Ascending aorta (tissue), 2 donors: ENCODE results near the gene MLKL. TPM values are rescaled to one million over a fixed set of nuclear protein-coding genes. Genes with fewer than 3 reads are reported as not detected.

Source experiments
- DNase-seq, 2 donors: peaks; one replicate each; pipeline ENCODE4 v3.0.0-alpha.2; 2019; ENCODE audit warnings: low spot score in 2 of 2
- H3K27ac ChIP-seq, 2 donors: fragments of 200-600 bp; sonication (generic); one replicate each; pipeline ENCODE4 v1.5.1; 2016 to 2017; ENCODE audit warnings: mild to moderate bottlenecking in 1 of 2
- H3K27me3 ChIP-seq: fragments of 200-600 bp; sonication (generic); one replicate; pipeline ENCODE4 v1.5.1; 2017
- H3K36me3 ChIP-seq, 2 donors: fragments of 200-600 bp; sonication (generic); one replicate each; pipeline ENCODE4 v1.5.1; 2016
- H3K4me1 ChIP-seq, 2 donors: fragments of 200-600 bp; sonication (generic); one replicate each; pipeline ENCODE4 v1.5.1; 2016 to 2017; ENCODE audit warnings: mild to moderate bottlenecking in 1 of 2
- H3K4me3 ChIP-seq, 2 donors: fragments of 200-600 bp; sonication (generic); one replicate each; pipeline ENCODE4 v1.5.1; 2016 to 2017; ENCODE audit warnings: mild to moderate bottlenecking in 1 of 2
- H3K9me3 ChIP-seq, 2 donors: fragments of 200-600 bp; sonication (generic); one replicate each; pipeline ENCODE4 v1.5.1; 2016
- CTCF ChIP-seq, 3 experiments: fragments of 200-600 bp in 2 of 3; fragments of 450-650 bp in 1 of 3; sonication (generic) in 2 of 3; IDR thresholded peaks; one replicate each; pipeline ENCODE4 v1.5.1; 2016 to 2019; ENCODE audit warnings: antibody characterized with exemption in 3 of 3, mild to moderate bottlenecking in 1 of 3, moderate library complexity in 1 of 3
- intact Hi-C: fragments of 100-400 bp; cut with DNase I; formaldehyde crosslinking; loops from one replicate; pipeline ENCODE4 v1.15.1; 2023
- total RNA-seq: library from RNA; depleted of rRNA; stranded (reverse); fragments of >200 nt; gene quantifications from one replicate; pipeline ENCODE4 v1.1.0, GENCODE V29; 2016

MLKL gene
- total RNA-seq, 1 donor from 2014 or later: 4.0 TPM

DNA sequence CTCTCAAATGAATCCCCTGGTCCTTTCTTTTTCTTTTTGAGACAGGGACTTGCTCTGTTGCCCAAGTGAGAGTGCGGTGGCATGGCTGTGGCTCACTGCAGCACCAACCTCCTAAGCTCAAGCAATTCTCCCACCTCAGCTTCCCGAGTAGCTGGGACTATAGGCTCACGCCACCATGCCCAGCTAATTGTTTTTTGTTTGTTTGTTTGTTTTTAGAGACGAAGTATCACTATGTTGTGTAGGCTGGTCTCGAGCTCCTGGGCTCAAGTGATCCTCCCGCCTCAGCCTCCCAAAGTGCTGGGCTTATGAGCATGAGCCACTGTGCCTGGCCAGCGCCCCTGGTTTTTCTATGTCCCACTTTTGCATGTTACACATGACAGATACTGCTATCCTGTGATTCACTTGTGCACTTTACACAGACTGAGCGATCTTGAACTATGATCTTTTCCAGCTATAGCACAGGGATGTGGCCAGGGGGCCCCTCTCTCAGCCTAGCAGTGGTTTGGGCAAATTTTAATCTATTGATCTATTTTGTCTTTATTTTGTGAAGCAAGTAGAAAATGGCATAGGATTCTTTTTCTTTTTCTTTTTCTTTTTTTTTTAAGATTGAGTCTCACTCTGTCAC, 31.3 kb upstream of the MLKL start:
- H3K9me3 ChIP-seq: no peaks in the 10 kb centered on the region
- H3K4me3 ChIP-seq: no peak overlapping the region
- no peaks in the 10 kb centered on the region for H3K36me3 ChIP-seq
- H3K27ac ChIP-seq: no peak overlapping the region
- no peak for TF ChIP-seq CTCF (IDR thresholded peaks at IDR 0.05)
- DNase-seq: no peak
- no peaks in the 10 kb centered on the region for H3K27me3 ChIP-seq
- no peaks in the 10 kb centered on the region for H3K4me1 ChIP-seq
- intact Hi-C loops: no loop called here

DNA sequence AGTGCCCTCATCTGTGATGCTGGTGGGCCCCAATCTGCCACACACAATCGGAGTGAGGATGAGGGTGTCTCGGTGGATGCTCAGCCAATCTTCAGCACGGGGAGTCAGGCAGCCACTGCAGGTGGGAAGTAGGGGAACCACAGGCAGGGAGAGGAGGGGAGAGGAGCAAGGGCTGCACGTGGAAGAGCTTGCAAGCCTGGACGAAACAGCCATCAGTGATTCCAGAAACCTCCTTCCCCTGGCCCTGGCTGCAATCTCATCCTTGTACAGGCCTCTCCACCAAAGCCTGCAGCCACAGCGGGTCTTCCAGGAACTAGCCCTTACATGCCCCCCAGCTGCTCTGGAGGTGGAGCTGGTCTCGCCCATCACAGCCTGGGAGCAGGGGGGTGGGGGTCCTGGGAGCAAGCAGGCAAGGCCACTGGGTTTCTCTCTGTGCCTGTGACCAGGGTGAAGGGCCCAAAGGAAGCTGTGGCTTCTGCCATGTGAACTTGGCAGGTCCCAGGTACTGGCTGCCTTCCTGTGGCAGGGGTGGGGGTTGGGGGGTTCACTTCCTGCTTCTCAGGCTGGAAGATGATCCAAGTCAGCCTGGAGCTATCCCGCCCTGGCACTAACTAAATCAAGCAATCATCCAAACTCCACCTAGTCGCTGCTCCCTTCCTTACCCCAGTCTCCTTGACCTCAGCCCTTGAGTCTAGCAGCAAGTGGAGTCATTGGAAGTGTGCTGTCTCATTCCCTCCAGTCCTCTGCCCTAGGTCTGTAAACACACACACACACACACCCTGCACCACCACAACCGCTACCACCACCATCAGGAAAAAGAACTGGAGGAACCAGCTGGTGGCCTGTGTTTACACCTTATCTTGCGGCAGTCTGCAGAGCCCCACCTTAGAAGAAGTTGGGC, 29.4 kb upstream of the MLKL start:
- H3K27ac ChIP-seq: no peak overlapping the region
- H3K27me3 ChIP-seq: no peaks in the 10 kb centered on the region
- intact Hi-C loops: no loop called here
- no peak for DNase-seq
- no peak overlapping the region for H3K4me3 ChIP-seq
- TF ChIP-seq CTCF (IDR thresholded peaks at IDR 0.05): no peak
- H3K4me1 ChIP-seq: peaks cover 0 to 1% of the 10 kb centered on the region in 2 donors
- H3K36me3 ChIP-seq: no peaks in the 10 kb centered on the region
- no peaks in the 10 kb centered on the region for H3K9me3 ChIP-seq

GRCh38 chr16:74727903-74728302, 27.2 kb upstream of the MLKL start:
- Histone ChIP-seq H3K27me3 (no peaks in the 10 kb centered on the region), H3K9me3 (no peaks in the 10 kb centered on the region), H3K4me1 (peaks cover 0 to 2% of the 10 kb centered on the region in 2 donors), H3K4me3 (no peak overlapping the region), H3K36me3 (no peaks in the 10 kb centered on the region), H3K27ac (no peak overlapping the region)
- intact Hi-C loops: no loop called here
- DNase-seq: no peak
- no peak for TF ChIP-seq CTCF (IDR thresholded peaks at IDR 0.05)

- Histone ChIP-seq H3K27ac (no peak overlapping the region), H3K27me3 (no peaks in the 10 kb centered on the region), H3K4me1 (peaks cover 0 to 2% of the 10 kb centered on the region in 2 donors), H3K4me3 (no peak overlapping the region), H3K36me3 (no peaks in the 10 kb centered on the region), H3K9me3 (no peaks in the 10 kb centered on the region)
- no peak for DNase-seq
- intact Hi-C loops: no loop called here
- no peak for TF ChIP-seq CTCF (IDR thresholded peaks at IDR 0.05)
Measured at GRCh38 chr16:74726716-74727115, 26.1 kb upstream of the MLKL start.

GRCh38 chr16:74725651-74726455, 25.2 kb upstream of the MLKL start:
- H3K36me3 ChIP-seq: no peaks in the 10 kb centered on the region
- no peak for DNase-seq
- no peaks in the 10 kb centered on the region for H3K27me3 ChIP-seq
- intact Hi-C loops: no loop called here
- TF ChIP-seq CTCF (IDR thresholded peaks at IDR 0.05): no peak
- no peak overlapping the region for H3K27ac ChIP-seq
- no peak overlapping the region for H3K4me3 ChIP-seq
- H3K4me1 ChIP-seq: peaks cover 0 to 2% of the 10 kb centered on the region in 2 donors
- no peaks in the 10 kb centered on the region for H3K9me3 ChIP-seq
